Body of pancreas (tissue), 4 donors: ENCODE results near the gene EXOC2. TPM values are rescaled to one million over a fixed set of nuclear protein-coding genes. Genes with fewer than 3 reads are reported as not detected.

Experiments used
- ATAC-seq: fragments of 150-250 bp; one replicate; pipeline ENCODE4 v1.9.1; 2016
- DNase-seq, 4 donors: peaks; one replicate each; pipeline ENCODE4 v3.0.0-alpha.2; 2019
- H3K27ac ChIP-seq, 4 donors: fragments of 200-600 bp; sonication (generic); 1 replicate in 3 of 4; 2 replicates in 1 of 4; pipeline versions ENCODE4 v1.5.1 to v1.6.1; 2016 to 2019; ENCODE audit warnings: mild to moderate bottlenecking in 1 of 4, mixed read lengths in 1 of 4, moderate library complexity in 1 of 4
- H3K27me3 ChIP-seq, 2 donors: fragments of 200-600 bp; sonication (generic); one replicate each; pipeline ENCODE4 v1.6.0; 2016; ENCODE audit warnings: mild to moderate bottlenecking in 1 of 2
- H3K36me3 ChIP-seq, 2 donors: fragments of 200-600 bp; sonication (generic); replicated peaks in 1 of 2; 2 replicates each; pipeline ENCODE4 v1.5.1; 2016; ENCODE audit warnings: low read depth in 2 of 2; ENCODE audit not compliant: insufficient read depth in 1 of 2
- H3K4me1 ChIP-seq: fragments of 200-600 bp; sonication (generic); one replicate; pipeline ENCODE4 v1.6.0; 2016
- H3K4me3 ChIP-seq, 2 donors: fragments of 200-600 bp; sonication (generic); 1 replicate in 1 of 2; 2 replicates in 1 of 2; pipeline ENCODE4 v1.5.1; 2016 to 2019
- H3K9me3 ChIP-seq, 3 donors: fragments of 200-600 bp; sonication (generic); 1 replicate in 2 of 3; 2 replicates in 1 of 3; pipeline ENCODE4 v1.5.1; 2016
- POLR2A ChIP-seq, 3 donors: fragments of 450-650 bp; IDR thresholded peaks; one replicate each; pipeline ENCODE4 v1.6.1; 2016; ENCODE audit warnings: antibody characterized with exemption in 3 of 3, mild to moderate bottlenecking in 2 of 3
- WGBS, 2 donors: methylation state at CpG; one replicate each; pipeline ENCODE4 v1.1.5; 2017; 5-methylcytosine and 5-hydroxymethylcytosine counted together
- intact Hi-C: fragments of 100-400 bp; cut with DNase I; formaldehyde crosslinking; loops from one replicate; pipeline ENCODE4 v1.15.1; 2023
- total RNA-seq, 2 donors: library from RNA; depleted of rRNA; stranded (reverse); fragments of >200 nt; gene quantifications; one replicate each; pipeline ENCODE4 v1.1.0, GENCODE V29; 2016
- TF ChIP-seq, protein P1 (sequence below), 7 experiments: fragments of 450-650 bp in 4 of 7; fragments of 200-600 bp in 3 of 7; sonication (generic) in 3 of 7; IDR thresholded peaks; one replicate each; pipeline ENCODE4 v1.5.1; 2016 to 2019; ENCODE audit warnings: antibody characterized with exemption in 7 of 7

Gene EXOC2
- total RNA-seq, 2 donors from 2014 or later, result 10.5 to 10.6 TPM

DNA sequence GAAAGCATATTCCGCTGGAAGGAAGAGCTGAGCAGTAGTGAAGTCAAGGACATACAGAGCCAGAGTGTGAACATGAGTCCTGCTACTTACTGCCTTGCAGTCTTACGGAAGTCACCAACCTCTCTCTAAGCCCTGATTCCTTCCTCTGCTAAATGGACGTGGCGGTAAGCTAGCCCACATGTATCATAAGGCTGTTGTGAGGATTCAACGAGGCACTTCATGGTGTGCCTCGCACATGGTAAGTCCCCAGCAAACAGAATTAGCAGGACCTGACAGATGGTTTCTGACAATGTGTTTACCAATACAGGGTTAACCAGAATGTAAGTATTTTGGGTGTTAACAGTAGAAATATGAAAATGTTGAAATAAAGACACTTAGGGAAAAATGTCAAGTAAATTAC lies 208.2 kb downstream of the EXOC2 start:
- Histone ChIP-seq H3K27ac (no peak overlapping the region), H3K4me1 (no peaks in the 10 kb centered on the region), H3K36me3 (peaks cover 0 to 2% of the 10 kb centered on the region in 2 donors), H3K27me3 (no peaks in the 10 kb centered on the region), H3K4me3 (no peak overlapping the region), H3K9me3 (no peaks in the 10 kb centered on the region)
- TF ChIP-seq, protein P1, sequence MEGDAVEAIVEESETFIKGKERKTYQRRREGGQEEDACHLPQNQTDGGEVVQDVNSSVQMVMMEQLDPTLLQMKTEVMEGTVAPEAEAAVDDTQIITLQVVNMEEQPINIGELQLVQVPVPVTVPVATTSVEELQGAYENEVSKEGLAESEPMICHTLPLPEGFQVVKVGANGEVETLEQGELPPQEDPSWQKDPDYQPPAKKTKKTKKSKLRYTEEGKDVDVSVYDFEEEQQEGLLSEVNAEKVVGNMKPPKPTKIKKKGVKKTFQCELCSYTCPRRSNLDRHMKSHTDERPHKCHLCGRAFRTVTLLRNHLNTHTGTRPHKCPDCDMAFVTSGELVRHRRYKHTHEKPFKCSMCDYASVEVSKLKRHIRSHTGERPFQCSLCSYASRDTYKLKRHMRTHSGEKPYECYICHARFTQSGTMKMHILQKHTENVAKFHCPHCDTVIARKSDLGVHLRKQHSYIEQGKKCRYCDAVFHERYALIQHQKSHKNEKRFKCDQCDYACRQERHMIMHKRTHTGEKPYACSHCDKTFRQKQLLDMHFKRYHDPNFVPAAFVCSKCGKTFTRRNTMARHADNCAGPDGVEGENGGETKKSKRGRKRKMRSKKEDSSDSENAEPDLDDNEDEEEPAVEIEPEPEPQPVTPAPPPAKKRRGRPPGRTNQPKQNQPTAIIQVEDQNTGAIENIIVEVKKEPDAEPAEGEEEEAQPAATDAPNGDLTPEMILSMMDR (IDR thresholded peaks at IDR 0.05), result no peak
- no peak for DNase-seq
- no peak for ATAC-seq
- intact Hi-C loops, result no loop called here
- WGBS, 2 donors, result 96% methylated on average over 6 of the region's 6 CpGs

GRCh38 chr6:484086-484745 lies 208.7 kb downstream of the EXOC2 start:
- H3K4me1 ChIP-seq, result no peaks in the 10 kb centered on the region
- intact Hi-C loops, result no loop called here
- no peak for TF ChIP-seq POLR2A (IDR thresholded peaks at IDR 0.05)
- TF ChIP-seq, protein P1 (IDR thresholded peaks at IDR 0.05), result no peak
- H3K4me3 ChIP-seq, result no peak overlapping the region
- no peaks in the 10 kb centered on the region for H3K27me3 ChIP-seq
- ATAC-seq (no peak), DNase-seq (no peak)
- H3K9me3 ChIP-seq, result no peaks in the 10 kb centered on the region
- no peak overlapping the region for H3K27ac ChIP-seq
- peaks cover 0 to 2% of the 10 kb centered on the region in 2 donors for H3K36me3 ChIP-seq
- 95 to 100% methylated on average over 4 of the region's 4 CpGs for WGBS, 2 donors

- Histone ChIP-seq H3K36me3 (no peaks in the 10 kb centered on the region), H3K4me1 (no peaks in the 10 kb centered on the region), H3K27ac (no peak overlapping the region), H3K9me3 (no peaks in the 10 kb centered on the region), H3K27me3 (no peaks in the 10 kb centered on the region), H3K4me3 (no peak overlapping the region)
- DNase-seq (no peak), ATAC-seq (no peak)
- intact Hi-C loops, result no loop called here
- TF ChIP-seq, protein P1 (IDR thresholded peaks at IDR 0.05), result no peak
- no peak for TF ChIP-seq POLR2A (IDR thresholded peaks at IDR 0.05)
- 49 to 57% methylated on average over 14 of the region's 14 CpGs for WGBS, 2 donors
Observed at GRCh38 chr6:475314-475713, 217.6 kb downstream of the EXOC2 start.

GRCh38 chr6:474453-475185 lies 218.3 kb downstream of the EXOC2 start:
- Histone ChIP-seq H3K27me3 (no peaks in the 10 kb centered on the region), H3K36me3 (no peaks in the 10 kb centered on the region)
- no peak for ATAC-seq

More at GRCh38 chr6:474453-475185, 218.3 kb downstream of the EXOC2 start:
- no peak overlapping the region for H3K27ac ChIP-seq
- DNase-seq, result peak in 2 of 4 donors; percentile 19 to 25
- 33 to 41% methylated on average over 15 to 19 of the region's 19 CpGs for WGBS, 2 donors
- no peak overlapping the region for H3K4me3 ChIP-seq
- no peak for TF ChIP-seq POLR2A (IDR thresholded peaks at IDR 0.05)
- TF ChIP-seq, protein P1 (IDR thresholded peaks at IDR 0.05), result no peak
- H3K4me1 ChIP-seq, result no peaks in the 10 kb centered on the region
- intact Hi-C loops, result no loop called here
- no peaks in the 10 kb centered on the region for H3K9me3 ChIP-seq
